ENCODE results near the gene TLR2. TPM values are rescaled to one million over a fixed set of nuclear protein-coding genes. Genes with fewer than 3 reads are reported as not detected.

TLR2 gene
- total RNA-seq, 1 experiment from 2014 or later: 1.7 TPM

DNA sequence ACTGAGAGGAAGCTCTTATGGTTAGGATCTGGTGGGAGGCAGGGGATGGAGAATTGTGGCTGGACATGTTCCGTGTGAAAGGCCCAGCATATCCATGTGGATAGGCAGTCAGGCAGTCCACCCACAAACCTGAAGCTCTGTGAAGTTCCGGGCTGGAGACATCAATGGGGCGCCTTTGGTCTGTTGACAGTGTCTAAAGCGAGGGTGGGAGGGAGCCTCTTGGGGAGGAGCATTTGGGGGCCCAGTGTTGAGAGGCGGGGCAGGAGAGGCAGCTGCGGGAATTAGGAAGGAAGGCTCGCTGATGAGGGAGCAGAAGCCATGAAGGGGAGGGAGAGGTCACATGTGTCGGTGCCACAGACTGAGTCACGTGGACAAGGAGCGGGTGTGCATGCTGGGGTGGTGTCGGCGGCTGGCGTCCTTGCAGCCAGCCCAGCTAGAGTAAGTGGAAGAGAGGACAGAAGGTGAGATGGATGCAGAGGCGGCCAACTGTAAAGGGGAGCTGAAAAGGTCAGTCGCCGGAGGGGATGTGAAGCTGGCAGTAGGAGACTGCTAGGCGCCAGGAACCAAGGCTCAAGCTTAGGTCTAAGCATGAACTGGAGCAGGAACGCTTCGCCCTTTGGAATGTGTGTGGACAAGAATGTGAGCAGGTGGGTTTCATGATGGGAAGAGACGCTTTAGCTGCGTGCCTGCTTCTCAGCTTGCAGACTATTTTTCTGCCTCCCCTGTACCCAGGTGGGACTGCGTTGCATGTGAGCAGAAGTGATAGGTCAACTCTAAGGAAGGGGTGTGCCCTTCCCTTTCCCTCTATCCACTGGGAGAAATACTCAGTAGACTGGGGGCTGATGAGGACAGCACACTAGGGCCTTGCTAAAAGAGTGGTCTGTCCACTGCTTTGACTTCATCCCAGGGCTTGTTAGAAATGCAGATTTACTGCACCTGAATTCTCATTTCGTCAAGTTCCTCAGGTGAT, 44.0 kb upstream of the TLR2 start (continued):
- TF ChIP-seq, protein P1, sequence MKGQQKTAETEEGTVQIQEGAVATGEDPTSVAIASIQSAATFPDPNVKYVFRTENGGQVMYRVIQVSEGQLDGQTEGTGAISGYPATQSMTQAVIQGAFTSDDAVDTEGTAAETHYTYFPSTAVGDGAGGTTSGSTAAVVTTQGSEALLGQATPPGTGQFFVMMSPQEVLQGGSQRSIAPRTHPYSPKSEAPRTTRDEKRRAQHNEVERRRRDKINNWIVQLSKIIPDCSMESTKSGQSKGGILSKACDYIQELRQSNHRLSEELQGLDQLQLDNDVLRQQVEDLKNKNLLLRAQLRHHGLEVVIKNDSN (CRISPR knock-in tag; IDR thresholded peaks at IDR 0.05): 0 out of 2 replicates have a peak, but pooled peaks have one; percentile 25

DNA sequence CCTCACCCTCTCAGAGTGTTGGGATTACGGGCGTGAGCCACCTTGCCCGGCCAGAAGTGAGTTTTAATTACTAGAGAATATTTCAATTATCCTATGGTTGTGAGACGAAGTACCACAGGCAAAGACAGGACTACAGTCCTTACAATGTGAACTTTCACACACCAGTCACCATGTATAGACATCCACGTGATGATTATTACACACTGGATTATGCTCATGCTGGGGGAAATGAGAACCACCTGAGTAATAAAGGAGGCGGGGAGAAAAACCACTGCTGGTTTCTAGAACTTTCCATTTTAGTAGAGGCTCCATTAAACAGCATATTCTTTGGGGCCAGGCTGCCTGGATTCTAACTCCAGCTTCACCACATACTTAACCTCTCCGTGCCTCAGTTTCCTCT, 42.5 kb upstream of the TLR2 start:
- ChIA-PET POLR2A (no interaction called here), CTCF (no interaction called here)
- DNase-seq (ENCODE audit: low spot score) (no peak), ATAC-seq (no peak)
- H3K36me3 Mint-ChIP-seq: peaks cover 9% of the 10 kb centered on the region
- no peak overlapping the region for H3K27ac Mint-ChIP-seq
- peaks cover 17% of the 10 kb centered on the region for H3K9me3 Mint-ChIP-seq
- no peaks in the 10 kb centered on the region for H3K27me3 Mint-ChIP-seq (ENCODE audit: low read depth)
- H3K4me1 Mint-ChIP-seq: peaks cover 7% of the 10 kb centered on the region
- no peak overlapping the region for H3K4me3 Mint-ChIP-seq
- TF ChIP-seq, protein P2, sequence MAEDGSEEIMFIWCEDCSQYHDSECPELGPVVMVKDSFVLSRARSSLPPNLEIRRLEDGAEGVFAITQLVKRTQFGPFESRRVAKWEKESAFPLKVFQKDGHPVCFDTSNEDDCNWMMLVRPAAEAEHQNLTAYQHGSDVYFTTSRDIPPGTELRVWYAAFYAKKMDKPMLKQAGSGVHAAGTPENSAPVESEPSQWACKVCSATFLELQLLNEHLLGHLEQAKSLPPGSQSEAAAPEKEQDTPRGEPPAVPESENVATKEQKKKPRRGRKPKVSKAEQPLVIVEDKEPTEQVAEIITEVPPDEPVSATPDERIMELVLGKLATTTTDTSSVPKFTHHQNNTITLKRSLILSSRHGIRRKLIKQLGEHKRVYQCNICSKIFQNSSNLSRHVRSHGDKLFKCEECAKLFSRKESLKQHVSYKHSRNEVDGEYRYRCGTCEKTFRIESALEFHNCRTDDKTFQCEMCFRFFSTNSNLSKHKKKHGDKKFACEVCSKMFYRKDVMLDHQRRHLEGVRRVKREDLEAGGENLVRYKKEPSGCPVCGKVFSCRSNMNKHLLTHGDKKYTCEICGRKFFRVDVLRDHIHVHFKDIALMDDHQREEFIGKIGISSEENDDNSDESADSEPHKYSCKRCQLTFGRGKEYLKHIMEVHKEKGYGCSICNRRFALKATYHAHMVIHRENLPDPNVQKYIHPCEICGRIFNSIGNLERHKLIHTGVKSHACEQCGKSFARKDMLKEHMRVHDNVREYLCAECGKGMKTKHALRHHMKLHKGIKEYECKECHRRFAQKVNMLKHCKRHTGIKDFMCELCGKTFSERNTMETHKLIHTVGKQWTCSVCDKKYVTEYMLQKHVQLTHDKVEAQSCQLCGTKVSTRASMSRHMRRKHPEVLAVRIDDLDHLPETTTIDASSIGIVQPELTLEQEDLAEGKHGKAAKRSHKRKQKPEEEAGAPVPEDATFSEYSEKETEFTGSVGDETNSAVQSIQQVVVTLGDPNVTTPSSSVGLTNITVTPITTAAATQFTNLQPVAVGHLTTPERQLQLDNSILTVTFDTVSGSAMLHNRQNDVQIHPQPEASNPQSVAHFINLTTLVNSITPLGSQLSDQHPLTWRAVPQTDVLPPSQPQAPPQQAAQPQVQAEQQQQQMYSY (CRISPR knock-in tag; IDR thresholded peaks at IDR 0.05): no peak
- TF ChIP-seq, protein P3, sequence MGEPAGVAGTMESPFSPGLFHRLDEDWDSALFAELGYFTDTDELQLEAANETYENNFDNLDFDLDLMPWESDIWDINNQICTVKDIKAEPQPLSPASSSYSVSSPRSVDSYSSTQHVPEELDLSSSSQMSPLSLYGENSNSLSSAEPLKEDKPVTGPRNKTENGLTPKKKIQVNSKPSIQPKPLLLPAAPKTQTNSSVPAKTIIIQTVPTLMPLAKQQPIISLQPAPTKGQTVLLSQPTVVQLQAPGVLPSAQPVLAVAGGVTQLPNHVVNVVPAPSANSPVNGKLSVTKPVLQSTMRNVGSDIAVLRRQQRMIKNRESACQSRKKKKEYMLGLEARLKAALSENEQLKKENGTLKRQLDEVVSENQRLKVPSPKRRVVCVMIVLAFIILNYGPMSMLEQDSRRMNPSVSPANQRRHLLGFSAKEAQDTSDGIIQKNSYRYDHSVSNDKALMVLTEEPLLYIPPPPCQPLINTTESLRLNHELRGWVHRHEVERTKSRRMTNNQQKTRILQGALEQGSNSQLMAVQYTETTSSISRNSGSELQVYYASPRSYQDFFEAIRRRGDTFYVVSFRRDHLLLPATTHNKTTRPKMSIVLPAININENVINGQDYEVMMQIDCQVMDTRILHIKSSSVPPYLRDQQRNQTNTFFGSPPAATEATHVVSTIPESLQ (CRISPR knock-in tag; IDR thresholded peaks at IDR 0.05): no peak
- no peak for TF ChIP-seq OVOL2 (CRISPR knock-in tag; IDR thresholded peaks at IDR 0.05; ENCODE audit: borderline replicate concordance)
- no peak for TF ChIP-seq ZNF396 (CRISPR knock-in tag; IDR thresholded peaks at IDR 0.05; ENCODE audit: borderline replicate concordance)
- no peak for TF ChIP-seq HMGA2 (CRISPR knock-in tag; IDR thresholded peaks at IDR 0.05)
- no peak for TF ChIP-seq RELA (CRISPR knock-in tag; IDR thresholded peaks at IDR 0.05; ENCODE audit: borderline replicate concordance)
- no peak for TF ChIP-seq MYBL2 (CRISPR knock-in tag; IDR thresholded peaks at IDR 0.05)
- TF ChIP-seq, protein P4, sequence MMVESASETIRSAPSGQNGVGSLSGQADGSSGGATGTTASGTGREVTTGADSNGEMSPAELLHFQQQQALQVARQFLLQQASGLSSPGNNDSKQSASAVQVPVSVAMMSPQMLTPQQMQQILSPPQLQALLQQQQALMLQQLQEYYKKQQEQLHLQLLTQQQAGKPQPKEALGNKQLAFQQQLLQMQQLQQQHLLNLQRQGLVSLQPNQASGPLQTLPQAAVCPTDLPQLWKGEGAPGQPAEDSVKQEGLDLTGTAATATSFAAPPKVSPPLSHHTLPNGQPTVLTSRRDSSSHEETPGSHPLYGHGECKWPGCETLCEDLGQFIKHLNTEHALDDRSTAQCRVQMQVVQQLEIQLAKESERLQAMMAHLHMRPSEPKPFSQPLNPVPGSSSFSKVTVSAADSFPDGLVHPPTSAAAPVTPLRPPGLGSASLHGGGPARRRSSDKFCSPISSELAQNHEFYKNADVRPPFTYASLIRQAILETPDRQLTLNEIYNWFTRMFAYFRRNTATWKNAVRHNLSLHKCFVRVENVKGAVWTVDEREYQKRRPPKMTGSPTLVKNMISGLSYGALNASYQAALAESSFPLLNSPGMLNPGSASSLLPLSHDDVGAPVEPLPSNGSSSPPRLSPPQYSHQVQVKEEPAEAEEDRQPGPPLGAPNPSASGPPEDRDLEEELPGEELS (CRISPR knock-in tag; IDR thresholded peaks at IDR 0.05): no peak
- no peak for TF ChIP-seq CREB1 (CRISPR knock-in tag; IDR thresholded peaks at IDR 0.05)
- no peak for TF ChIP-seq NR2C2 (CRISPR knock-in tag; IDR thresholded peaks at IDR 0.05)
- TF ChIP-seq ETV6 (CRISPR knock-in tag; IDR thresholded peaks at IDR 0.05): no peak
- no peak for TF ChIP-seq TEAD1 (CRISPR knock-in tag; IDR thresholded peaks at IDR 0.05)
- no peak for TF ChIP-seq ATF3 (CRISPR knock-in tag; conservative IDR thresholded peaks at IDR 0.05)
- TF ChIP-seq TCF7 (CRISPR knock-in tag; IDR thresholded peaks at IDR 0.05; ENCODE audit: low read depth): no peak
- TF ChIP-seq TP53 (CRISPR knock-in tag; IDR thresholded peaks at IDR 0.05): no peak
- no peak for TF ChIP-seq CBFB (CRISPR knock-in tag; IDR thresholded peaks at IDR 0.05; ENCODE audit: low read depth)
- TF ChIP-seq, protein P5, sequence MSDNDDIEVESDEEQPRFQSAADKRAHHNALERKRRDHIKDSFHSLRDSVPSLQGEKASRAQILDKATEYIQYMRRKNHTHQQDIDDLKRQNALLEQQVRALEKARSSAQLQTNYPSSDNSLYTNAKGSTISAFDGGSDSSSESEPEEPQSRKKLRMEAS (CRISPR knock-in tag; IDR thresholded peaks at IDR 0.05): no peak
- no peak for TF ChIP-seq ZNF138 (CRISPR knock-in tag; conservative IDR thresholded peaks at IDR 0.05)
- no peak for TF ChIP-seq AFF4 (CRISPR knock-in tag; IDR thresholded peaks at IDR 0.05; ENCODE audit: borderline replicate concordance)
- no peak for TF ChIP-seq PRRX2 (CRISPR knock-in tag; IDR thresholded peaks at IDR 0.05)

All from WTC11 (cell line).